HG03432 (cell line): ENCODE measurements around the gene CTNNA1.

Experiments
- ATAC-seq: cut with Tn5 transposase; IDR thresholded peaks from one replicate; pipeline ENCODE4 v1.9.1; 2021; ENCODE audit warnings: mild to moderate bottlenecking, moderate library complexity; ENCODE audit not compliant: unreplicated experiment

The CTNNA1 gene

GRCh38 chr5:138945421-138946240 lies 192.4 kb downstream of the CTNNA1 start:
- no peak for ATAC-seq

GRCh38 chr5:138946241-138946623 lies 193.0 kb downstream of the CTNNA1 start:
- ATAC-seq = no peak

GRCh38 chr5:138946831-138947560 lies 193.8 kb downstream of the CTNNA1 start:
- ATAC-seq = no peak

GRCh38 chr5:138947780-138948179 lies 194.6 kb downstream of the CTNNA1 start:
- ATAC-seq = no peak

- no peak for ATAC-seq
Measured at GRCh38 chr5:138948471-138949222, 195.4 kb downstream of the CTNNA1 start.

- no peak for ATAC-seq
Measured at GRCh38 chr5:138949223-138949574, 196.0 kb downstream of the CTNNA1 start.

GRCh38 chr5:138949988-138950387 lies 196.8 kb downstream of the CTNNA1 start:
- ATAC-seq = no peak

GRCh38 chr5:138950421-138951031 lies 197.3 kb downstream of the CTNNA1 start:
- no peak for ATAC-seq

GRCh38 chr5:138951091-138951985 lies 198.1 kb downstream of the CTNNA1 start:
- no peak for ATAC-seq

- ATAC-seq = no peak
Measured at GRCh38 chr5:138951986-138952735, 198.9 kb downstream of the CTNNA1 start.

- no peak for ATAC-seq
Measured at GRCh38 chr5:138952962-138953361, 199.7 kb downstream of the CTNNA1 start.

GRCh38 chr5:138953387-138954256 lies 200.4 kb downstream of the CTNNA1 start:
- peak; percentile 80 for ATAC-seq

GRCh38 chr5:138954257-138955012 lies 201.2 kb downstream of the CTNNA1 start:
- no peak for ATAC-seq

GRCh38 chr5:138955013-138955660 lies 201.9 kb downstream of the CTNNA1 start:
- no peak for ATAC-seq

- no peak for ATAC-seq
Measured at GRCh38 chr5:138955671-138956295, 202.6 kb downstream of the CTNNA1 start.

- ATAC-seq = no peak
Measured at GRCh38 chr5:138956801-138957200, 203.6 kb downstream of the CTNNA1 start.
